Gastrocnemius medialis (tissue), 4 donors: Measurements from ENCODE around the gene PPFIA1. TPM values are rescaled to one million over a fixed set of nuclear protein-coding genes. Genes with fewer than 3 reads are reported as not detected.

Experiments
- ATAC-seq, 2 donors: fragments of 150-250 bp; one replicate each; pipeline ENCODE4 v1.9.1; 2016
- DNase-seq, 2 donors: peaks; one replicate each; pipeline ENCODE4 v3.0.0-alpha.2; 2019
- H3K27ac ChIP-seq, 4 donors: fragments of 200-600 bp; sonication (generic); 1 replicate in 1 of 4; 2 replicates in 3 of 4; pipeline ENCODE4 v1.5.1; 2016 to 2018; ENCODE audit warnings: mild to moderate bottlenecking in 2 of 4, moderate library complexity in 1 of 4
- H3K27me3 ChIP-seq, 3 donors: fragments of 200-600 bp; sonication (generic) in 2 of 3; 1 replicate in 1 of 3; 2 replicates in 2 of 3; pipeline versions ENCODE4 v1.5.1 to v1.6.0; 2016 to 2019; ENCODE audit warnings: mild to moderate bottlenecking in 1 of 3, moderate library complexity in 1 of 3
- H3K36me3 ChIP-seq, 2 donors: fragments of 200-600 bp; sonication (generic) in 1 of 2; one replicate each; pipeline ENCODE4 v1.5.1; 2017 to 2018
- H3K4me1 ChIP-seq, 2 donors: fragments of 200-600 bp; sonication (generic) in 1 of 2; one replicate each; pipeline ENCODE4 v1.5.1; 2016 to 2017; ENCODE audit warnings: mild to moderate bottlenecking in 2 of 2
- H3K4me3 ChIP-seq, 4 donors: fragments of 200-600 bp; sonication (generic) in 3 of 4; 1 replicate in 1 of 4; 2 replicates in 3 of 4; pipeline ENCODE4 v1.5.1; 2016 to 2019; ENCODE audit warnings: mild to moderate bottlenecking in 2 of 4
- H3K9me3 ChIP-seq, 3 donors: fragments of 200-600 bp; sonication (generic) in 2 of 3; 1 replicate in 1 of 3; 2 replicates in 2 of 3; pipeline ENCODE4 v1.5.1; 2016 to 2019
- POLR2A ChIP-seq, 2 donors: fragments of 450-650 bp; IDR thresholded peaks; one replicate each; pipeline ENCODE4 v1.6.1; 2017; ENCODE audit warnings: antibody characterized with exemption in 2 of 2, mild to moderate bottlenecking in 2 of 2, moderate library complexity in 2 of 2
- in situ Hi-C, 4 donors: fragments of 200-750 bp; cut with MboI; loops; one replicate each; pipeline versions ENCODE4 v1.15.0 to v1.8.0; 2017; ENCODE audit warnings: low sequenced_read_pairs in 4 of 4
- intact Hi-C: fragments of 100-400 bp; cut with DNase I; formaldehyde crosslinking; loops from one replicate; pipeline ENCODE4 v1.15.1; 2023; ENCODE audit warnings: low total_unique reads
- total RNA-seq, 4 donors: library from RNA; depleted of rRNA; stranded (reverse); fragments of >200 nt; gene quantifications; one replicate each; pipeline versions ENCODE4 v1.1.0 to v1.2.3, GENCODE V29; 2016
- TF ChIP-seq, protein P1 (sequence below), 5 experiments: fragments of 450-650 bp in 3 of 5; fragments of 200-600 bp in 2 of 5; sonication (generic) in 2 of 5; IDR thresholded peaks in 4 of 5; conservative IDR thresholded peaks in 1 of 5; 1 replicate in 4 of 5; 2 replicates in 1 of 5; pipeline ENCODE4 v1.5.1; 2016 to 2019; ENCODE audit warnings: antibody characterized with exemption in 5 of 5, mild to moderate bottlenecking in 3 of 5, moderate library complexity in 3 of 5

Gene PPFIA1
- total RNA-seq, 4 donors from 2014 or later: 36.3 to 90.6 (median 46.0) TPM

DNA sequence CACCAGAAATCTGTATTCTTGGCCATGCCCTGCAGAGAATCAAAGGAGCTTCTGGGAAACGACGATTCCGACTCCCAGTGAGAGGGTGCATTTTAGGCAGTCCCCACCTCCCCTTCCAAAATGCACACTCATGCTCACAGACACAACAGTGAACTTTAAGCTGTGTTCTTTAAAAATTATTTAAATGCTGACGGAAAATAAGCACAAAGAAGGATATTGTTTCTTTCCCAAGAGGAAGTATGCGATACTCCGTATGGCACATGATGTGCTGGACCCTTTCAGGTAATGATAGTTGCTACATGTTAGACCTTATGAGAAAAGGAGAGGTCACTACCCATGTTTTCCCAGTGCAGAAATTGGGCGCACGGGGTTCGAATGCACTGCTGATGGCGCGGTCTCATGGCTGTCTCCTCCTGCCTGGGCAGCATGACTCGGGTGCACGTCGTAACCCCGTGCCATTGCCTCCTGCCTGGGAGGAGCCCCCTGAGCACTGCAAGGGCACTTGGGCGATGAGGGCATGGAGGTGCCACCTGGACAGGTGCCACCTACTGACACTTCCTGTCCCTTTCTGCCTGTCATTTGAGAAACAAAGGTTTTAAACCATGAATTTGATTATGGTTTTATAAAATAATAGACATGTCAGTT, 64.0 kb downstream of the PPFIA1 start:
- Histone ChIP-seq H3K36me3 (peaks cover 2 to 98% of the 10 kb centered on the region in 2 donors), H3K27me3 (no peaks in the 10 kb centered on the region), H3K9me3 (no peaks in the 10 kb centered on the region), H3K4me3 (no peak overlapping the region), H3K27ac (no peak overlapping the region), H3K4me1 (no peaks in the 10 kb centered on the region)
- no peak for ATAC-seq
- in situ Hi-C loops (no loop called here), intact Hi-C loops (no loop called here)
- no peak for DNase-seq
- no peak for TF ChIP-seq POLR2A (IDR thresholded peaks at IDR 0.05)
- TF ChIP-seq, protein P1, sequence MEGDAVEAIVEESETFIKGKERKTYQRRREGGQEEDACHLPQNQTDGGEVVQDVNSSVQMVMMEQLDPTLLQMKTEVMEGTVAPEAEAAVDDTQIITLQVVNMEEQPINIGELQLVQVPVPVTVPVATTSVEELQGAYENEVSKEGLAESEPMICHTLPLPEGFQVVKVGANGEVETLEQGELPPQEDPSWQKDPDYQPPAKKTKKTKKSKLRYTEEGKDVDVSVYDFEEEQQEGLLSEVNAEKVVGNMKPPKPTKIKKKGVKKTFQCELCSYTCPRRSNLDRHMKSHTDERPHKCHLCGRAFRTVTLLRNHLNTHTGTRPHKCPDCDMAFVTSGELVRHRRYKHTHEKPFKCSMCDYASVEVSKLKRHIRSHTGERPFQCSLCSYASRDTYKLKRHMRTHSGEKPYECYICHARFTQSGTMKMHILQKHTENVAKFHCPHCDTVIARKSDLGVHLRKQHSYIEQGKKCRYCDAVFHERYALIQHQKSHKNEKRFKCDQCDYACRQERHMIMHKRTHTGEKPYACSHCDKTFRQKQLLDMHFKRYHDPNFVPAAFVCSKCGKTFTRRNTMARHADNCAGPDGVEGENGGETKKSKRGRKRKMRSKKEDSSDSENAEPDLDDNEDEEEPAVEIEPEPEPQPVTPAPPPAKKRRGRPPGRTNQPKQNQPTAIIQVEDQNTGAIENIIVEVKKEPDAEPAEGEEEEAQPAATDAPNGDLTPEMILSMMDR (IDR thresholded peaks at IDR 0.05 in 4 of 5, conservative IDR thresholded peaks at IDR 0.05 in 1 of 5): no peak

DNA sequence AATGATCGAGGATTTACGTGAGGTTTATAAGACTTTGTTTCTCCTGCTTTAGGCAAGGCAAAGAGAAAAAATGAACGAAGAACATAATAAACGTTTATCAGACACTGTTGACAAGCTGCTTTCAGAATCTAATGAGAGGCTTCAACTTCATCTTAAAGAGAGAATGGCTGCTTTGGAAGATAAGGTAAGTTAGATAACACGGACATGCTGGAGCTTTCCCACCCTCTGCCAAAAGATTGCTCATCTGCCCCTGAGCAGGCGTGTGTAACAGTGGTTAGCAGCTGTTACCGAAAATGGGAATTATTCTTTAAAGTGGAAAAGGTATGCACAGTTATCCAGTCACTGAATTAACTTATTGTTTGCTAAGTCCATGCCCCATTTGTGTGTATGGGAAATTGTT, 65.0 kb downstream of the PPFIA1 start:
- Histone ChIP-seq H3K27me3 (no peaks in the 10 kb centered on the region), H3K9me3 (no peaks in the 10 kb centered on the region), H3K4me1 (no peaks in the 10 kb centered on the region), H3K4me3 (no peak overlapping the region), H3K27ac (no peak overlapping the region), H3K36me3 (peaks cover 2 to 98% of the 10 kb centered on the region in 2 donors)
- ATAC-seq (no peak), DNase-seq (no peak)
- intact Hi-C loops: no loop called here
- in situ Hi-C loops: no loop called here
- no peak for TF ChIP-seq POLR2A (IDR thresholded peaks at IDR 0.05)
- TF ChIP-seq, protein P1 (IDR thresholded peaks at IDR 0.05 in 4 of 5, conservative IDR thresholded peaks at IDR 0.05 in 1 of 5): no peak

DNA sequence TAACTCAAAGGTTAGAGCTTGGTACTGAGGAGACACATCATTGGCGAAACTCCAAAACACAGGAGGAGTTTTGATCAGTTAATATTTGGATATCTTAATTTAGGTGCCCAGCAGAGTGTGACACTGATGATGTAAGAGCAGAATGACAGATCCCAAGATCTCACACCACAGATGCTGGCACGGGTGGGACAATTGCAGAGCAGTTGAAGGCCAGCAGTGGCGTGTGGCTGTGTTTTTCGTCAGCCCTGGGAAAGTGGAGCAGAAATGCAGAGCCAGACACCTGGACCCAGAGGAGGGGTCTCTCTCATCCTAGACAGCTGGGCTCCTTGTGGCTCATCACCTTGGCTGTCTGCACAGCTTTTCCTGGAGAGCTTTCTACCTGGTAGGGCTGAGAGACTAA, 68.1 kb downstream of the PPFIA1 start:
- TF ChIP-seq POLR2A (IDR thresholded peaks at IDR 0.05): no peak
- TF ChIP-seq, protein P1 (IDR thresholded peaks at IDR 0.05 in 4 of 5, conservative IDR thresholded peaks at IDR 0.05 in 1 of 5): no peak
- peaks cover 2 to 75% of the 10 kb centered on the region in 2 donors for H3K36me3 ChIP-seq
- H3K27ac ChIP-seq: no peak overlapping the region
- H3K4me1 ChIP-seq: no peaks in the 10 kb centered on the region
- H3K9me3 ChIP-seq: no peaks in the 10 kb centered on the region
- ATAC-seq (no peak), DNase-seq (no peak)
- intact Hi-C loops (no loop called here), in situ Hi-C loops (no loop called here)
- no peaks in the 10 kb centered on the region for H3K27me3 ChIP-seq
- no peak overlapping the region for H3K4me3 ChIP-seq

DNA sequence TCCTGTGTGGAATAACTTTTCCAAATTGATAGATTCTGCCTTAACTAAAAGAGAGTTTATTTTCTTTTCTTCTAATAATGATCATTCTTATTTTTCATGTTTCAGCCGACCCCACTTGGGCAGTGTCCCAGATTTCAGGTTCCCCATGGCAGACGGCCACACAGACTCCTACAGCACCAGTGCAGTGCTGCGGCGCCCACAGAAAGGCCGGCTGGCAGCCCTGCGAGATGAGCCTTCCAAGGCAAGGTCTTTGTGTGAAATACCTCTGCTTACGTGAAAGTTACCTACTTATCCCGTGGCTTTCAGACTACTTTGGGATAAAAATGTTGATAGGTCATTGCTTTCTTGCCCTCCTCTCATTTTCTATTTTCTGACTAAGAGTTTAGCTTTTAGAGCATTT, 68.6 kb downstream of the PPFIA1 start:
- intact Hi-C loops: no loop called here
- Histone ChIP-seq H3K4me1 (no peaks in the 10 kb centered on the region), H3K36me3 (peaks cover 2 to 75% of the 10 kb centered on the region in 2 donors), H3K9me3 (no peaks in the 10 kb centered on the region), H3K27me3 (no peaks in the 10 kb centered on the region), H3K27ac (no peak overlapping the region), H3K4me3 (no peak overlapping the region)
- DNase-seq: no peak
- ATAC-seq: no peak
- TF ChIP-seq, protein P1 (IDR thresholded peaks at IDR 0.05 in 4 of 5, conservative IDR thresholded peaks at IDR 0.05 in 1 of 5): no peak
- TF ChIP-seq POLR2A (IDR thresholded peaks at IDR 0.05): no peak
- in situ Hi-C loops: no loop called here
